ENCODE data around the gene TNKS1BP1. TPM values are rescaled to one million over a fixed set of nuclear protein-coding genes. Genes with fewer than 3 reads are reported as not detected.

TNKS1BP1 gene
- total RNA-seq, 1 donor from 2014 or later = 147 TPM

GRCh38 chr11:57325735-57326048 lies 940 bp upstream of the TNKS1BP1 start:
- no peaks in the 10 kb centered on the region for H3K9me3 ChIP-seq
- DNase-seq (peak; percentile 76), ATAC-seq (peak; percentile 33 to 48)
- H3K36me3 ChIP-seq = peaks cover 43% of the 10 kb centered on the region
- intact Hi-C loops (cut with DNase I) = no loop called here
- H3K4me3 ChIP-seq = peak overlapping the region; percentile 74
- H3K4me1 ChIP-seq = peaks cover 47% of the 10 kb centered on the region
- H3K27me3 ChIP-seq (ENCODE audit: low read depth) = no peaks in the 10 kb centered on the region
- H3K27ac ChIP-seq = peak overlapping the region; percentile 96
- TF ChIP-seq CTCF (IDR thresholded peaks at IDR 0.05) = no peak

DNA sequence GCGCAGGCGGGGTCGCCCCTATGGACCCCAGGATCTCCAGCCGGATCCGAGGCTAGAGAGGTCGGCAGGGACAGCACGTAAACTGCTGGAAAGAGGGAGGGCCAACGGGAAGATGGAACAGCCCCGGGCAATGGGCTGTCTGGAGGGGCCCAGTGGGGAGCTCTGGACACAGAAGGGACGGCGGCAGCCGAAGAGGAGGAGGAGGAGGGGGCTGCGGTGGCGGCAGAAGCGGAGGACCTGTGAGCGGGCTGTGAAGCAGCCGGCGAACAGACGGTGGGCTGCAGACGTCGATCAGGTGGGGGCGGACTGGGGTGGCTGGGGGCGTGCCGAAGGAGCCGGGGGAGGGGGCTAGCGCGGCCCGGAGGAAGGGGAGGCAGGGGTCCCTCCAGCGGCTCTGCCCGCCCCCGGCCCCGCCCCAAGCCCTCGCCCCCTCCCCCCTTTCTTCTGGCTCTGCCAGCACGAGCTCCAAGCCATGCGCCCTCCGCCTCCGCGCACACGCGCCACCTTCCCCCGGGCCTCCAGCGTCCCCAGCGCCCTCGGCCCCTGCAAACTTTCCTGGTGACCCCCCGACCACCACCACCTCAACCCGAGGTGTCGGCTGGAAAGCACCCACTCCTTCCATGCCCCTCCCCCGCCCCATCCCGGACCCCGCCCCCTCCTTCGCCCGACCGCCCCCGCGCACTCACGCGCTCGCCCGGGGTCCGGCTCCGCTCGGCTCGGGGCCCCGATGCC lies 432 bp downstream of the TNKS1BP1 start:
- peak overlapping the region; percentile 74 for H3K4me3 ChIP-seq
- H3K36me3 ChIP-seq = peaks cover 43% of the 10 kb centered on the region
- H3K27ac ChIP-seq = peak overlapping the region; percentile 96
- TF ChIP-seq CTCF (IDR thresholded peaks at IDR 0.05) = no peak
- intact Hi-C loops (cut with DNase I) = no loop called here
- H3K4me1 ChIP-seq = peaks cover 60% of the 10 kb centered on the region
- ATAC-seq (peak; percentile 1 to 2), DNase-seq (peak; percentile 68)
- no peaks in the 10 kb centered on the region for H3K27me3 ChIP-seq (ENCODE audit: low read depth)
- H3K9me3 ChIP-seq = no peaks in the 10 kb centered on the region

DNA sequence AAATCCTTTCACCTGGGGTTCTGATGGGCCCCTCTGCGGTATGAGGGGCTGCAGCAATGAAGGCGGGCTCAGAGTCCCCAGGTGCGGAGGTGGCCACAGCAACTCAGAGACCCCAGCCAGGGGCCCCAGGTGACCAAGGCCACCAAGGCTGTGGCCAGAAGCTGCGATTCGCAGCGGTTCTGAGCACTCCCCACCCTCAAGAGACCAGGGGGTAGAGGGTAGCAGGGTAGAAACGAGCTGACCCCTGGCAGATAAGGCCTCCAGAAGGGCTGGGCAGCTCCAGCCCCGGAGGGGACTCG lies 948 bp downstream of the TNKS1BP1 start:
- ATAC-seq (no peak), DNase-seq (no peak)
- Histone ChIP-seq H3K9me3 (no peaks in the 10 kb centered on the region), H3K4me1 (peaks cover 63% of the 10 kb centered on the region), H3K27me3 (ENCODE audit: low read depth) (no peaks in the 10 kb centered on the region), H3K4me3 (peak overlapping the region; percentile 74), H3K27ac (peak overlapping the region; percentile 96), H3K36me3 (peaks cover 41% of the 10 kb centered on the region)
- intact Hi-C loops (cut with DNase I) = no loop called here
- TF ChIP-seq CTCF (IDR thresholded peaks at IDR 0.05) = no peak

- peak overlapping the region; percentile 96 for H3K27ac ChIP-seq
- ATAC-seq (no peak), DNase-seq (no peak)
- H3K36me3 ChIP-seq = peaks cover 40% of the 10 kb centered on the region
- peak overlapping the region; percentile 74 for H3K4me3 ChIP-seq
- no peak for TF ChIP-seq CTCF (IDR thresholded peaks at IDR 0.05)
- H3K27me3 ChIP-seq (ENCODE audit: low read depth) = no peaks in the 10 kb centered on the region
- no peaks in the 10 kb centered on the region for H3K9me3 ChIP-seq
- intact Hi-C loops (cut with DNase I) = no loop called here
- peaks cover 68% of the 10 kb centered on the region for H3K4me1 ChIP-seq
These were observed 1.4 kb downstream of the TNKS1BP1 start for GRCh38 chr11:57323167-57323854.

DNA sequence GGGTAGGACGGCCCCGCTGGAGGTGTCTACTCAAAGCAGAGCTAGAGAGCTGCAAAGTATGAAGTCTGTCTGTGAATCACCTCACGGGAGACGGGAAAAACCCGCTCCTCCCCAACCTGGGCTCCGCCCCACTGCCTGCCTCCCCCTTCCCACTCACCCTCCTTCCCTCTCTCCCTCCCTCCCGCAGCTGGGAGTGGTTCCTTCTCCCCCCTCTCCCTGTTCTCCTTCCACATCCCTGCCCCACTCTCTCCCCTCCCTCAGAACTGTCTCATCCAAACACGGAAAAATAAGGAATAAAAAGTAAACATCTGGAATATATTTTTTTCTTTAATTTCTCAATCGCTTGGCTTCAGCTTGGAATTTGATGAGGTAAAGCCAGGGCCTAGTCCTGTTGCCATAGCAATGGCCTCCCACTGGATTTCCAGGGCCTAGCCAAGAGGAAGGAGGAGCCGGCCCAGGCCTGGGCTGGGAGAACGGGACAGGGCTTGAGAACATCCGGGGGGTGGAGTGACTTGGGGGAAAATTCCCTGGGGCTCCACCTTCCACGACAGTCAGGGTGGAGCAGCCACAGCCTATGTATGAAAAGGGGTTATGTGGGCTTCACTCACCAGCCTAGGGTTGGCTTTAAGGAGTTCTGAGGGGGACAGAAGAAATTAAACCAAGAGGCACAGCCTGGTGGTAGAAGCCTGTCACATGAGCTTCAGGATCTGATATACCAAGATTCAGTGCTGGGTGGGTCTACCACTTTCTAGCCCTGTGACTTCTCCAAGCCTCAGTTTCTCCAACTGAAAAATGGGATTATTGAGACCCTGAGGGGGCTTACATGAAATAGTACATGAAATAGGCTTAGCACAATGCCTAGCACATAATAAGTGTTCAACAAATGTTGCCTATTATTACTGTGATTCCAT lies 2.2 kb downstream of the TNKS1BP1 start:
- peak overlapping the region; percentile 74 for H3K4me3 ChIP-seq
- H3K36me3 ChIP-seq = peaks cover 39% of the 10 kb centered on the region
- TF ChIP-seq CTCF (IDR thresholded peaks at IDR 0.05) = no peak
- H3K4me1 ChIP-seq = peaks cover 76% of the 10 kb centered on the region
- H3K27ac ChIP-seq = peak overlapping the region; percentile 96
- H3K9me3 ChIP-seq = no peaks in the 10 kb centered on the region
- ATAC-seq = peak; percentile 74 to 79
- H3K27me3 ChIP-seq (ENCODE audit: low read depth) = no peaks in the 10 kb centered on the region
- intact Hi-C loops (cut with DNase I) = no loop called here
- DNase-seq = peak; percentile 92
